ENCODE measurements around the gene ADAMTS10. TPM values are rescaled to one million over a fixed set of nuclear protein-coding genes. Genes with fewer than 3 reads are reported as not detected.

ADAMTS10 gene
- total RNA-seq (2021; fragmentation: NEBNext Ultra II Directional; extraction: Animal tissue kit (Norgen Biotek cat#: 25700)), result 14.0 and 17.4 TPM in 2 replicates
- 6.9 and 16.1 TPM in 2 replicates for polyA plus RNA-seq (2011; rRNA removed)
- polyA plus RNA-seq (2011; cell fraction: cytosol; rRNA removed), result 14.8 TPM
- 78.6 TPM for polyA plus RNA-seq (2011; cell fraction: nucleus; rRNA removed)
- polyA plus RNA-seq (2012, experiment 1 of 2), result 8.6 to 15.2 TPM (median 12.4 TPM) in 4 replicates
- 3.7 TPM for polyA plus RNA-seq (2012, experiment 2 of 2)
- 13.2 TPM for polyA plus RNA-seq (2013, experiment 1 of 2)
- 11.6 TPM for polyA plus RNA-seq (2013, experiment 2 of 2)
- polyA minus RNA-seq (2011; rRNA and poly(A)+ RNA removed), result 9.3 and 10.6 TPM in 2 replicates
- polyA minus RNA-seq (2011; cell fraction: cytosol; rRNA and poly(A)+ RNA removed), result 7.6 TPM
- polyA minus RNA-seq (2011; cell fraction: nucleus; rRNA and poly(A)+ RNA removed), result 30.6 TPM
- long read RNA-seq, experiment 1, partial matches to known transcripts, result 1 of 3 reads
- long read RNA-seq, experiment 1, other reads (novel, unspliced or antisense), result 2 of 3 reads
- long read RNA-seq, experiment 2, result 0 reads

DNA sequence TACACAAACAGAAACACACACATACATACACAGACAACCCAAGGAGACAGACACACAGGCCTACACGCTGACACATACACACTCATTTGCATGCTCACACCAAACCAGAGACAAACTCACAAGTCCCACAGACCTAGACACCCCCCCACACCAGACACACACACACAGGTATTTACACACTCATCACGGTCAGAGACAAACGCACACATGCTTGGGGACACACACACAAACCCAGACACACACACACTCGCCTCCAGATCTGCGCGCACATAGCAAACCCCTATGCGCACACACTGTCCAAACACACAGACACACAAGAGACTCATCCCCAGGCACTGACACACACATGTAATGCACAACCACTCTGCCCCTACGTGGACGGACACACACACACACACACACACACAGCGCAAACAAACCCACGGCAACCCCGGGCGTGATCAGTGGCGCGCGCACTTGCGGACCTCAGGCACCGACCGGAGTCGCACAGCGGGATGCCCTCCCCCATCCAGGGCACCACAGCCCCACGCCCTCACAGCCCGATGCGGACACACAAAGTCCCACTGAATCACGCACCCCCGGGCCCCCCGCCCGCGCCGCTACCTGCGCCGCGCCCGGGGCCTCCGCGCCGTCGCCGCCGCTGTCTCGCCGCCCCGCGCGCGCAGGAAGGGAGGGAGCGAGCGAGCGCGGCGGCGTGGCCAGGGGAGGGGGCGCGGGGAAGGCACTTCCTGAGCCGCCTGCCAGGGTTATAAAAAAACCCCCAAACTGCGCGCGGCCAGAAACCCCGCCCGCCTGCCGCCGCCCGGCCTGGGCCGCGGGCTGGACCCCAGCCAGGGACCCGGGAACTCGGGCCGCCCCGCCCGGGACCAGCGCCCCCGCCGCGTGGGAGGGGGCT, at the start of gene ADAMTS10:
TSS of gene ADAMTS10 (minus strand) at position 675 of the 895 bp plus-strand sequence. CDS start 5,005 bp downstream, outside the sequence.
- Histone ChIP-seq H2BK12ac (ENCODE audit: low read depth, low read length) (peak within 1 kb of the TSS; percentile 99), H3K79me2 (ENCODE audit: control insufficient read depth in 1 of 2, insufficient read depth in 2 of 2, low read length in 2 of 2) (peaks cover 0 to 6% of the 10 kb centered on the region in 2 experiments; a peak in 1 of 4 replicates), H3K4me3 (ENCODE audit: extremely low read depth in 1 of 4, insufficient read depth in 2 of 4, low read depth in 3 of 4, low read length in 4 of 4) (peak within 1 kb of the TSS; percentile 70 to 93 (median 88)), H4K91ac (replicated peaks; ENCODE audit: insufficient read length, low read length) (peak within 1 kb of the TSS; percentile 94), H4K8ac (ENCODE audit: extremely low read depth, insufficient read depth, low read length) (peak within 1 kb of the TSS; percentile 82), H3K23me2 (ENCODE audit: low read depth, low read length) (peaks cover 17% of the 10 kb centered on the region), H3K4ac (replicated peaks; ENCODE audit: insufficient read length, low read depth, low read length) (peak within 1 kb of the TSS; percentile 100), H3K27ac (ENCODE audit: low read depth, low read length) (peak within 1 kb of the TSS; percentile 29), H3K27me3 (replicated peaks in 1 of 4; ENCODE audit: control insufficient read depth in 3 of 4, extremely low read depth in 1 of 4, insufficient read depth in 3 of 4, low read length in 3 of 4) (no peaks in the 10 kb centered on the region), H3K4me1 (replicated peaks in 1 of 4; ENCODE audit: control insufficient read depth in 3 of 4, insufficient read depth in 4 of 4, low read length in 3 of 4) (peaks cover 10 to 29% (median 19%) of the 10 kb centered on the region in 4 experiments), H2BK15ac (ENCODE audit: low read length) (peak within 1 kb of the TSS; percentile 100), H4K20me1 (replicated peaks in 1 of 2; ENCODE audit: control insufficient read depth in 1 of 2, insufficient read depth in 2 of 2, low read length in 2 of 2) (peaks cover 0 to 3% of the 10 kb centered on the region in 2 experiments), H3K23ac (ENCODE audit: insufficient read length) (no peak within 1 kb of the TSS), H3K18ac (ENCODE audit: extremely low read depth, low read length) (peak within 1 kb of the TSS; percentile 97), H3K14ac (ENCODE audit: insufficient read length) (peak within 1 kb of the TSS; percentile 20), H2BK120ac (replicated peaks; ENCODE audit: low read depth, low read length) (peak within 1 kb of the TSS; percentile 99), H2AK5ac (ENCODE audit: low read depth, low read length) (peak within 1 kb of the TSS; percentile 89), H3K36me3 (ENCODE audit: control insufficient read depth in 2 of 4, insufficient read depth in 4 of 4, low read length in 3 of 4) (no peaks in the 10 kb centered on the region; a peak in 1 of 8 replicates), H3K4me2 (ENCODE audit: insufficient read depth in 1 of 2, low read depth in 2 of 2, low read length in 2 of 2) (peak within 1 kb of the TSS; percentile 90 to 96), H2BK5ac (ENCODE audit: low read depth, low read length) (peak within 1 kb of the TSS; percentile 98), H3K56ac (replicated peaks; ENCODE audit: insufficient read length, low read depth, low read length) (peak within 1 kb of the TSS; percentile 65), H4K5ac (ENCODE audit: insufficient read length, low read depth, low read length) (peak within 1 kb of the TSS; percentile 90), H3K9me3 (ENCODE audit: insufficient read depth in 2 of 2, low read depth in 1 of 2, low read length in 1 of 2) (no peaks in the 10 kb centered on the region), H3K9ac (replicated peaks in 1 of 4; ENCODE audit: extremely low read depth in 1 of 4, low read depth in 3 of 4, low read length in 3 of 4) (peak within 1 kb of the TSS in 3 of 4 experiments; percentile 61 to 83 (median 75); a peak in 6 of 7 replicates), H2BK20ac (ENCODE audit: low read length) (peak within 1 kb of the TSS; percentile 100), H2AFZ (ENCODE audit: low read length) (no peak within 1 kb of the TSS), H3K79me1 (ENCODE audit: low read depth, low read length) (peaks cover 3% of the 10 kb centered on the region; the same call in 1 of the 2 replicates)
- ChIA-PET CTCF (ENCODE audit: partially characterized antibody) (no interaction called here), POLR2A (ENCODE audit: partially characterized antibody) (no interaction called here)
- peak in 1 of 2 experiments; percentile 76 for DNase-seq (ENCODE audit: low read depth in 1 of 2, low spot score in 2 of 2)
- FAIRE-seq, result peak; percentile 42
- TF ChIP-seq SRF (IDR thresholded peaks at IDR 0.05; ENCODE audit: low read depth, low read length) (no peak), KDM4A (IDR thresholded peaks at IDR 0.05; ENCODE audit: low read depth, low read length, severe bottlenecking) (peak; percentile 64), SAP30 (IDR thresholded peaks at IDR 0.05; ENCODE audit: insufficient read depth, insufficient replicate concordance, low read length) (peak; percentile 80), ASH2L (IDR thresholded peaks at IDR 0.05; ENCODE audit: low read length) (peak; percentile 38), BACH1 (IDR thresholded peaks at IDR 0.05; ENCODE audit: low read length) (peak; percentile 52), HDAC2 (IDR thresholded peaks at IDR 0.05; ENCODE audit: borderline replicate concordance in 1 of 2, low read depth in 2 of 2, low read length in 2 of 2) (peak in 1 of 2 experiments; percentile 41; a peak in 1 of 4 replicates), RXRA (IDR thresholded peaks at IDR 0.05; ENCODE audit: insufficient read depth, low read depth, low read length) (no peak)
- WGBS, 2 experiments (ENCODE audit: extremely low coverage in 1 of 2, insufficient coverage in 1 of 2, insufficient read length in 1 of 2, insufficient replicate concordance in 2 of 2, low coverage in 1 of 2, low lambda C conversion rate in 2 of 2, missing lambda C conversion rate in 1 of 2), result 0% methylated on average over 43 of the region's 74 CpGs; no CpG with 5 or more reads in 1 of the 2 experiments
